MV-4-11 (cell line): ENCODE results near the gene MS4A18.

ENCODE experiments used
- DNase-seq: peaks from one replicate; lab custom pipeline; 2025; lab: John Stamatoyannopoulos, UW

MS4A18 gene

DNA sequence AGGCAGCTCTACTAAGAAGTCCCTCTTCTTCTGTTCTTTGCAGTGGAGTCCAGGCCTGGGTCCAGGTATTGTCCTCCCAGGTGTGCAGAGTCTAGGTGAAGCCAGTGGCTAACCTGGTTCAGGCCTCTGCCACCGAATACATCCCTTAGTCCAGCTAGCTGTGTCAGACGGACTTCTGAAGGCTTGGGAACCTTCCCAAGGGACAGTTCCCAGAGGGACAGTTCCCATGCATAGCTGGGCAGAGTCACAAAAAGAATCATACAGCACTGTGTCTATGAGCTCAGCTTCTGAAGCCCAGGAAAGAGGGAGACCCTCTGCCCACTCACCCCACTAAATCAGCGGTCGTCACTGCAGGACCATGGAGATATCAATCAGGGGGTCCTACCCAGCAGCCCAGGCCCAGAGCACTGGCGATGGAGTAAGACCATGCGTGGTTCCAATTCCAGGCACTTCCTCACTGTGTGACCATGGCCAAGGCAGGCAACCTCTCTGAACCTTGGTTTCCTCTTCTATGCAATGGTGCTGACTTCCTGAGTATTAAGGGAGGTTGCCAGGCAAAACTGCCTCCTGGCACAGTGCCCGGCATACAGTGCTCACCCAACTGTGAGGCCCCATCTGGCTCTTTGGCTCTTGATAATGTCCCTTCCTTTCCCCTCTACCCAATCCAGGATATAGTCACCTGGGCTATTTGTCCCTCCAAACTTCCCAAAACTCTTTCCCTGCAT is 64.0 kb downstream of the MS4A18 start:
- no peak for DNase-seq

DNA sequence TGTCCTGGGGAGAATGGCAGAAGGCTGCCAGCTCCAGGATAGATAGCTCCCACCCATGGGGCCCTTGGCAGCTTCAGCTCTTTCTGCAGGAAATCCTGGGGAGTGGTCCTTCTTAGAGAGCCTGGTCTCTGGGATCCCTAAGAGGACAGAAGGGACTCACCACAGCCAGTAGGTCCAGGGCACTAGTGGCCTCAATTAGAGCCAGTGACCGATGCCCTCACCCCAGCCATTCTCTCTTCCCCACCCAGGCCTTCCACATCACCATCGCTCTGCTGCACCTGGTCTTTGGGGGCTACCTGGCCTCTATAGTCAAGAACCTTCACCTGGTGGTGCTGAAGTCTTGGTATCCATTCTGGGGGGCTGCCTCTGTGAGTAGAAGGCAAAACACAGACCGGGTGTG is 66.2 kb downstream of the MS4A18 start:
- DNase-seq, result no peak

DNA sequence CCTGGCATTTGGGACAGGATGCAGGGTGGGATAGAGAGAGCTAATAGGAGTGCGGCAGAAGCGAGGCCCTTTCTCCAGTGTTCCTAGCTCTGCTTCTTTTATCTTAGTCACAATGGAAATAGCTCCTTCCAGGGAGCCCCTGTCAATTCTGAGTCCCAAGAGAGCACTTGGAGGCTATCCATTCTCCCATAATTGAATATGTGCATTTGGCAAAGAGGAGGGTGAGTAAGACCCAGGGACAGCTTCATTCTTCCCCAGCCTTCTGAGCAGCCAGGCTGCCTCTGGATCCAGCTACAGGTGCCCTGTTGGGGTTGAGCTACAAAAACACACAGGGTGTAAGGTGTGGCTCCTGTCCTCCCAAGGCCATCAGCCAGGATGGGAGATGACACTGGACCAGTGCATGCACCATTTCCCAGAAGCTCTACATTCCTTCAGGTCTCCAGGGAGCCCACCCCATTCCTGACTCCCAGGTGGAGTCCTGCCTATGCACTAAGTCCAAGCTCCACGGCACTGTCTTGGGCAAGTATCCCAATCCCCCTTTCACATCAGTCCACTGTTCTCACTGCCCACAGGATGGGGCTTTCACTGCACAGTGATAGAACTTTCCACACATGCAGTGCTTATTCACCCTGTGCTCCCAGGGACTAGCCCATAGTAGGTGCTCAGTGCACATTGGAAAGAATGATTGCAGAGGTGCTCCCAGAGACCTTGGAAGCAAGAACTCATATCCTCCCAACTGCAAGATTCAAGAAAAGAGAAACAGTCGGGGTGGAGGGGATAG is 66.8 kb downstream of the MS4A18 start:
- no peak for DNase-seq

- DNase-seq, result no peak
These were observed 68.0 kb downstream of the MS4A18 start for GRCh38 chr11:60792521-60792920.
